Measurements from ENCODE around the gene ZNF14.
"Not testable (repeated sequence)": the region's sequence is repeated elsewhere in the genome, so short reads cannot be mapped to it uniquely, and the experiment has no call there.

The ZNF14 gene

DNA sequence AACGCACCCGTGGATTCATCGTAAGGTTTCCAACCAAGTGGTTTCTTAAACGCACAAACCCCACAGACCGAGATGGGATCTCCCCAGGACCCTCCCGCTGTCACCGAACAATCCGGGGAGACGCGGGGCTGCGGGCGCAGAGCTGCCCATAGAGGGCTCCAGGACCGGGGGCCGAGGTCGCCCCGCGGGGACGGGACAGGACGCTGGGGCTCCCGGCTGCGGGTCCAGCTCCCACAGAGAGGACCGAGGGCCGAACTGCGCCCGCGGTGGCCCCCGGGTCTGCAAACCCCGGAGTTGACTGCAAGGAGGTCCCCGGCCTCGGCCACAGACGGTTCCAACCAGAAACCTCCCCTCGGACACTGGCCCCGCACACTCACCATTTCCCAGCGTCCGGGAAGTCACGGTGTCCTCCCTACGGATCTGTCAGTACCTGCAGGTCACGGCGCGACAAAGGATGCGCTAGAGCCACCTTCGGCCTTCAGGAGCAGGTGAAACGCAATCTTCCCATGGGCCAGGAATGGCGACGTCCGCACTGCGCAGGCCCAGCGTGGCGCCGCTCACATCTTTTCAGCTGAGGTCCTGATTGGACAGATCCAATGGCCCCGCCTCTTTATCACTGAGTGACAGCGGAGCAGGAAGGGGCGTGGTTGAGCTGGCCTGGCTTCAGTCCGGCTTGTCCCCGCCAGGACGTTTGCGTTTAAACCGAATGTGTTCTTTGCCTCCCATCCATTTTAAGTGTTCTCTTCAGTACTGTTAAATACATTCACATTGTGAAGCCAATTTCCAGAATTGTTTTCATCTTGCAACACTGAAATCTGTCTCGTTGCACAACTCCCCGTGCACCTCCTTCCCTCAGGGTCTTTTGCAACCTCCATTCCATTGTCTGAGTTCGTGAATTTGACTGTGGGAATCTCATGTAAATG, at the start of gene ZNF14:
Gene ZNF14, minus strand, starts transcription at position 534 of the 923 bp plus-strand sequence. Its CDS starts 154 bp downstream, at position 380.
- peak; percentile 95 for DNase-seq

- DNase-seq = not testable (repeated sequence)
Observed at GRCh38 chr19:19781791-19782190, 48.9 kb upstream of the ZNF14 start.

DNA sequence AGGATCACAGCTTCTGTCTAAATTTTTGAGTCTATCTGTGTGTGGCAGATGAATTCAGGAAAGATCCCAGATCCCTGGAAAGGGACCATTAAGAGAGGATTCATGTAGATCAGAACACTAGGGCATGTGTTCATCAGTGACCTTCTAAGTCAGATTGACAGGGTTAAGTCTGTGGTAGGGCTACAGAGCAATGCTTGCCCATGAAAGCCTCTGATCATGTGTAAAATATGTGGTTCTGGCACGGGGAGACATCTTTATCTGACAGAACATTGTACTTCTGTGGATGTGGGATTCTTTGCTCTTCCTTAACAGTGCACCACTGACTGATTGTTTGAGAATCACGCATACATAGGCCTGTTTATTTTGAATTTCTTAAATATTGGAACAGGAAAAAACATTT, 45.8 kb upstream of the ZNF14 start:
- no peak for DNase-seq

DNA sequence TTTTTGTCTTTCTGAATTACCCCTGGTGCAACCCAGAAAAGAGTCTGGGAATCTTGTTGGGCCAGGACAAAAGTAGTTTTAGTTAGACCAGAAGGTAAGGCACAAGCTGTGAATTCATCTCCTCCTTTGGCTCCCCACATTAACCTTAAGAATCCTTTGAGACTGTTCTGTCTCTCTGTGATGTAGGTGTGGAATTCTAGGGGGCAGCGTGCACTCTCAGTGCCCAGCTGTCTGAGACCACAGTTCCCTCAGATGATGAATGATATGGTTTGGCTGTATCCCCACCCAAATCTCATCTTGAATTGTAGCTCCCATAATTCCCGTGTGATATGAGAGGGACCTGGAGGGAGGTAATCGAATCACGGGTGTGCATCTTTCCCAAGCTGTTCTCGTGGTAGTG, 44.8 kb upstream of the ZNF14 start:
- no peak for DNase-seq

- DNase-seq = peak; percentile 95
Observed at GRCh38 chr19:19776206-19777008, 43.5 kb upstream of the ZNF14 start.

- no peak for DNase-seq
Observed at GRCh38 chr19:19775891-19776205, 42.9 kb upstream of the ZNF14 start.

DNA sequence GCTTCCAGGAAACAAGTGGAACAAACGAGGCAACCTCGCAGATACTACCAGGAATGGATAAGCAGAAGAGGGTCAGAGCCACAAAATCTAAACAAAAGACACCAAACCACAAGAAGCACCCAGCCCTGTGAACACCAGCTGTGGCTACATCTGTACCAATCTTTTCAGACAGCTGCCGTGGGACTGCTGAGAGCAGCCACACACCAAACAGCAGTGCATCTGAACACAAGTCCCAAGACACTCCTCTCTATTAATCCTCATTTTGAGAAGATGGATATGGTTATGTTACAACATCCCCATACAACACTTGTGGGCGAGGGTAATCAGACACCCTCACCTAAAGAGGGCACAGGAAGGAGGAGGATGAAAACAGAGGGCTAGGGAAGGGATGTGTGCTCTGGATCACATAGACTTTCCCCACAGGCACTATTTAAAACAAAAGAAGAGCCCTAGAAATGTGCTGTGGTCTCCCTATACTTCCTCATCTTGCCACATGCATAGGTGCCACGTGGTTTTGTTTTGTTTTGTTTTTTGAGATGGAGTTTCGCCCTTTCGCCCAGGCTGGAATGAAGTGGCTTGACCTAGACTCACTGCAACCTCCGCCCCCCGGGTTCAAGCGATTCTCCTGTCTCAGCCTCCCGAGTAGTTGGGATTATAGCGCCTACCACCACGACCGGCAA, 41.6 kb upstream of the ZNF14 start:
- DNase-seq = no peak

DNA sequence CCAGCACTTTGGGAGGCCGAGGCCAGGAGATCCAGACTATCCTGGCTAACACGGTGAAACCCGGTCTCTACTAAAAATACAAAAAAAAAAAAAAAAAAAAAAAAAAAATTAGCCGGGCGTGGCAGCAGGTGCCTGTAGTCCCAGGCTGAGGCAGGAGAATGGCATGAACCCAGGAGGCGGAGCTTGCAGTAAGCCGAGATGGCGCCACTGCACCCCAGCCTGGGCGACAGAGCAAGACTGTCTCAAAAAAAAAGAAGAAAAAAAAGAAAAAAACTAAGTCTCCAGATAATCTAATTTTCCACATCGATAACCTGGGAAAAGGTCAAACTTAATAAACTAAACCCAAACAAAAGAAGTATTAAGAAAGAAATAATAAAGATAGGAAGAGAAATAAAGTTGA, 39.1 kb upstream of the ZNF14 start:
- DNase-seq = not testable (repeated sequence)

GRCh38 chr19:19769971-19770370, 37.1 kb upstream of the ZNF14 start:
- DNase-seq = not testable (repeated sequence)

DNA sequence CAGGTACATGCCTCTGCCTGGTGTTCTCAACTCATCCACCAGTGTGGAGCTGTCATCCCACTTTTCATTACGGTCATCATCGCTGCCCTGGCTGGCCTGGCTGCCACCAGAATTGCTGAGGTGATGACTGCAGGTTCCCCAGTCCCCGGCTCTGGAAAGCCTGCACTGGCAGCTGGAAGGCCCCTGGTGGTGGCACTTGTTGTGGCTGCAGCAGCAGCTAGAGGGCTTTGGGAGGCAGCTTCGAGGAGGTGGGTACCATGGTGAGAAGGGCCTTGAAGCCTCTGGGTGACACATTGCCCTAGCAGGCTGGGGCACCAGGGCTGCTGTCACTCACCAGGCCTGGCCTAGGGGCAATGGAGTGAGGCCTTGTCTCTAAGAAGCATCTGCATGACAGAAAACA, 25.3 kb upstream of the ZNF14 start:
- no peak for DNase-seq

DNA sequence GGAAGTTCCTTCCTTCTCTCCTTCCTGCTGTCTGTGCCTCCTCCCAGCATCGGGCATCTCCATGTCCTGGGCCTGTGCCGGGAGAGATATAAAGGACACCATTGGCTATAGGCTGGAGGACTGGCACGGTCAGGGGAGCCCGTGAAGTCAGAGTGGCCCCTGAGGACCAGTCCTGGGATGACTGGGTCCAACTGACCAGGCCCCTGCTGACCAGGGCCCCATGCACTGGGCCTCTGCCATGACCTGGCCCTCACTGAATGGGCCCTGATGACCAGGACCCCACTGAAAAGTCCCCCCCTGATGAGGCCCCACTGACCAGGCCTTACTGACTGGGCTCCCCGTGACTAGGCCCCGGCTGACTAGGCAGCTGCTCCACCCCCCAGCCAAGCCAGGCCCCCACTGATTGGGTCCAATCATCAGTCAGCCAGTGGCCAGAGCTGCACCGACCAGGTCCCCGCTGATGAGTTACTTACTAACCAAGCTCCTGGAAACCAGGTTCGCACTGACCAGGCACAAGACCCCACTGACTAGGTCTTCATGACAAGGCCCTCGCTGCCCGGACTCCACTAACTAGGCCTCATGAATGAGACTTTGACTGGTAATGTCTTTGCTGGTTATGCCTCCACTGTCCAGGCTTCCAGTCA, 20.0 kb upstream of the ZNF14 start:
- no peak for DNase-seq

GRCh38 chr19:19751846-19752245, 18.9 kb upstream of the ZNF14 start:
- no peak for DNase-seq

- no peak for DNase-seq
Observed at GRCh38 chr19:19750842-19751790, 18.2 kb upstream of the ZNF14 start.

DNA sequence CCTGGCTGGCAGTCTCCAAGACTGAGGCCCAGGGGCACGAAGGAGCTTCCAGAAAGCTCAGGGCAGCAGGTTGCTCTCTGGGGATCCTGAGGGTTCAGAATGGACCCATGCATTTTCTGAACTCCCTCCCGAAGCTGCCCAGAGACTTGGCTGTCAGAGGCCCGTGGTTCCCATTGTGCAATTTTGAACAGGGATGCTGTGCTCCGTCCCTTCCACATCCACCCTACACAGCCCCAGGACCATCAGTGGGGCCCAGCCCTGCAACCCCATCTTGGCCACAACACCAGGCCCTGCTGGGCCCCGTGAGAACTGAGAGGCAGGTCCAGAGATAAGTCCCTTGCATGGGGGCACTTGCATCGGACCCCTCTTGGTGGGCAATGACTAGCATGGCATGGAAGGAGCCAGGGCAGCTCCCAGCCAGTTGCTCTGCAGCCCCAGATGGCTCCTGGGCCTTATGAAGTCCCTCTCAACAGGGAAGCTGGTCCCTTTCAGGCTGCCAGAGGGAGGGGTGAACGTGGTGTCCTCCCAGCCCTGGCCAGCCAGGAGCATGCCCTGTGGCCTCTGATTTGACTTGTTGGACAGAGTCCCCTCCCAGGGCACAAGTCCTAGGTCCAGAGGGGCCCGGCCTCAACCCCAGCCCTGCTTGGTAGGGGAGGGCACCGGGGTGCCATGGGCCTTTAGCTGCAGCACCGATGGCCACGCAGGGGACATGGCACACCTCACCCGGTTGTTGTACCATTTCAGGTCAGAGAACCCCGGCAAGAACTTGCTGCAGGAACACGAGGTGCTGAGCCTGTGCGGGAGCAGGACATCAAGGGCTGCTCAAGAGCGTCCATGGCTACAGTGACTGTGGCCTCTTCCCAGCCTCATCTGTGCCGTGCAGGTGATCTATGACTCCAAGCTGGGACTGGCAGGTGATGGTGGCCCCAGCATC, 17.3 kb upstream of the ZNF14 start:
- no peak for DNase-seq

GRCh38 chr19:19749117-19749907, 16.4 kb upstream of the ZNF14 start:
- no peak for DNase-seq

DNA sequence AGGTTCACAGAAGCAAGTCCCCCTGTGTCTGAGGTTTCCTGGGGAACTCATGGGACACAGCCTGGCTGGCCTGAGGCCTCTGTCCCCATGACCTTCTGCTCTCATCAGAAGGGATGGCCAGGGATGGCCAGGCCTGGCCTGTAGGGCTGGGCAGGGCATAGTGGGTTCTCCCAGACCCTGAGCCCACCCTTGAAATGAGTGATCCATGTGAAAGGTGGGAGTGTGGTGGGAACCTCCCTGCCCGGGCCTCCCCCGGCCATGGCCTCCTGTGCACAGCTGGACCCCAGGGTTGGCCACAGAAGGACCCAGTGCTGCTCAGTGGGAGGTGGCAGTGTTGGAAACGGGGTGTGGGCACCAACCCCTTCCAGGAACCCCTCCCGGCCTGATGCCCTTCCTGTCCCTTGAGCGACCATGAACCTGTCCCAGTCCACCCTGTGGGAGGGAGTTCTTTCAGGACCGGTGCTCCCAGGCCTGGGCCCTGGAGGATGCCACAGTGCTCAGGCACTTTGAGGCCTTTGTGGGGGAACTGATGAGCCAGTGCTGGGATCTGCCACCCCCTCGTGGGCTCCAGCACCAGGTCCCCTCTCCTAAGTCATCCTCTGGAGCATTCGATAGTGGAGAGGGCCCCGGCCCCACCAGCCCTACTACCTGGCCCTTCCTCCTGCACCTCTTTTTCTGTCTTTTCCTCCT, 15.5 kb upstream of the ZNF14 start:
- DNase-seq = no peak

GRCh38 chr19:19747357-19748220, 14.7 kb upstream of the ZNF14 start:
- no peak for DNase-seq
